ENCODE results near the gene LDB3.

DNA sequence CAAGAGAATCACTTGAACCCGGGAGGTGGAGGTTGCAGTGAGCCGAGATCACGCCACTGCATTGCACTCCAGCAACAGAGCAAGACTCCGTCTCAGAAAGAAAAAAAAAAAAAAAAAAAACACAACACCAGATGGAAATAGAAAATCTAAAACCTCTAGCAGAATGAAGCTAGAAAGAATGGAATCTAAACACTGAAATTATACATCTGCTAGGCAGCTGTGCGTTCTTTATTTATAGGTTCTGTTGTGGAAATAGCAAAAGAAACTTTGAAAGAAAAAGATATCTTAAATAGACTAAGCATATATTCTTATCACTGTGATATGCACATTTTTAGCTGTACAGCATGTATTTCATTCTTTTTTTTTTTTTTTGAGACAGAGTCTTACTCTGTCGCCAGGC, 105.2 kb downstream of the LDB3 start:
- TF ChIP-seq POLR2AphosphoS5 (IDR thresholded peaks at IDR 0.05) (no peak), EP300 (IDR thresholded peaks at IDR 0.05) (no peak)
- TF ChIP-seq, protein P1, sequence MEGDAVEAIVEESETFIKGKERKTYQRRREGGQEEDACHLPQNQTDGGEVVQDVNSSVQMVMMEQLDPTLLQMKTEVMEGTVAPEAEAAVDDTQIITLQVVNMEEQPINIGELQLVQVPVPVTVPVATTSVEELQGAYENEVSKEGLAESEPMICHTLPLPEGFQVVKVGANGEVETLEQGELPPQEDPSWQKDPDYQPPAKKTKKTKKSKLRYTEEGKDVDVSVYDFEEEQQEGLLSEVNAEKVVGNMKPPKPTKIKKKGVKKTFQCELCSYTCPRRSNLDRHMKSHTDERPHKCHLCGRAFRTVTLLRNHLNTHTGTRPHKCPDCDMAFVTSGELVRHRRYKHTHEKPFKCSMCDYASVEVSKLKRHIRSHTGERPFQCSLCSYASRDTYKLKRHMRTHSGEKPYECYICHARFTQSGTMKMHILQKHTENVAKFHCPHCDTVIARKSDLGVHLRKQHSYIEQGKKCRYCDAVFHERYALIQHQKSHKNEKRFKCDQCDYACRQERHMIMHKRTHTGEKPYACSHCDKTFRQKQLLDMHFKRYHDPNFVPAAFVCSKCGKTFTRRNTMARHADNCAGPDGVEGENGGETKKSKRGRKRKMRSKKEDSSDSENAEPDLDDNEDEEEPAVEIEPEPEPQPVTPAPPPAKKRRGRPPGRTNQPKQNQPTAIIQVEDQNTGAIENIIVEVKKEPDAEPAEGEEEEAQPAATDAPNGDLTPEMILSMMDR (IDR thresholded peaks at IDR 0.05) = no peak
